GM18499 (cell line): ENCODE results near the gene TEAD1.
"Not testable (repeated sequence)": the region's sequence is repeated elsewhere in the genome, so short reads cannot be mapped to it uniquely, and the experiment has no call there.

ENCODE experiments used
- ATAC-seq: cut with Tn5 transposase; IDR thresholded peaks from one replicate; pipeline ENCODE4 v1.9.1; 2021; ENCODE audit warnings: moderate number of reproducible peaks; ENCODE audit not compliant: insufficient read depth, unreplicated experiment

TEAD1 gene

GRCh38 chr11:12853652-12854296, 179.6 kb downstream of the TEAD1 start:
- no peak for ATAC-seq

GRCh38 chr11:12854297-12854661, 180.1 kb downstream of the TEAD1 start:
- no peak for ATAC-seq

DNA sequence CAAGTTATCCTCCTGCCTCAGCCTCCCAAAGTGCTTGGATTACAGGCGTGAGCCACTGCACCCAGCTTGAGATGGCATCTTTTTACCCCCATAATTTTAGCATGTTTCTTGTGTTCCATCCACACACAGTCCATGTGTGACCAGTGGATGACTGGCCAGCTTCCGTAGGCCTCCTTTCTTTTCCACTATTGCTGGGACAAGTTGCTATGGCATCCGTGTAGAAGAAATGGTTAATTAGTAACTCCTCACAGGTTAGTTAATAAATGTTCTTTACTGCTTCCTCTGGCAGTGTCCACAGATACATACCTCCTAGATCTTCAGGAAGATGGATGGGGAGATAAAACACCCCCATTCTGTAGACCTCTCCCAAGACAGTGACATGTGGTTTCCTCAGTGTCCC, 180.6 kb downstream of the TEAD1 start:
- ATAC-seq, result no peak

DNA sequence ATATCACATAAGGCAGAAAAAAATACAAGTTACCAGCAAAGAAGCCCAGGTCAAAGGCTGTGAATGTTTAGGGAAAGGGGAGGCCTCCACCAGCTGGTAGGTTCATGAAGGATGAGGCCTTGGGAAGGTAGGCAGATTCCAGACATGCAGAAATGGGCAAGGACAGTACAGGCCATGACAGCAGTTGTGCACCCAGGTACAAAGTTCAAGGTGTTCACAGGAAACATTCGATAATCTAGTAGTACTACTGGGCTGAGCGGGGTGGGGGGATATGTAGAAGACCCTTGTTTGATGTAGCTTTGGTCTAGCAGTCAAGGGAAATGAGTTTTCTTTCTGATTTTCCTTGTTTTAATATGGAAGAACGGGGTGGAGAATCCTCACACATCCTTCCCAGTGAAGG, 182.1 kb downstream of the TEAD1 start:
- ATAC-seq, result no peak

DNA sequence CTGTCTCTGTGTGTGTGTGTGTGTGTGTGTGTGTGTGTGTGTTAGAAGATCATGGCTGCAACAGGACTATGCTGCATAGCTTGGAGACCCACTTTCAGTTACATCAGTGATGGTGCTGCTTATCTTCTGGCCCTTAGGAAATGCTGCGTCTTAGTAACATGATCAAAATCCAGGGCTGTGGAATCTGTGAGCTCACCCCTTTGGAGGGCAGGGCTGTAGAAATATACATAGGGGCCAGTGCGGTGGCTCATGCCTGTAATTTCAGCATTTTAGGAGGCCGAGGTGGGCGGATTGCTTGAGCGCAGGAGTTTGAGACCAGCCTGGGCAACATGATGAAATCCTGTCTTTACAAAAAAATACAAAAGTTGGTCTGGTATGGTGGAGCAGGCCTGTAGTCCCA, 183.4 kb downstream of the TEAD1 start:
- no peak for ATAC-seq

DNA sequence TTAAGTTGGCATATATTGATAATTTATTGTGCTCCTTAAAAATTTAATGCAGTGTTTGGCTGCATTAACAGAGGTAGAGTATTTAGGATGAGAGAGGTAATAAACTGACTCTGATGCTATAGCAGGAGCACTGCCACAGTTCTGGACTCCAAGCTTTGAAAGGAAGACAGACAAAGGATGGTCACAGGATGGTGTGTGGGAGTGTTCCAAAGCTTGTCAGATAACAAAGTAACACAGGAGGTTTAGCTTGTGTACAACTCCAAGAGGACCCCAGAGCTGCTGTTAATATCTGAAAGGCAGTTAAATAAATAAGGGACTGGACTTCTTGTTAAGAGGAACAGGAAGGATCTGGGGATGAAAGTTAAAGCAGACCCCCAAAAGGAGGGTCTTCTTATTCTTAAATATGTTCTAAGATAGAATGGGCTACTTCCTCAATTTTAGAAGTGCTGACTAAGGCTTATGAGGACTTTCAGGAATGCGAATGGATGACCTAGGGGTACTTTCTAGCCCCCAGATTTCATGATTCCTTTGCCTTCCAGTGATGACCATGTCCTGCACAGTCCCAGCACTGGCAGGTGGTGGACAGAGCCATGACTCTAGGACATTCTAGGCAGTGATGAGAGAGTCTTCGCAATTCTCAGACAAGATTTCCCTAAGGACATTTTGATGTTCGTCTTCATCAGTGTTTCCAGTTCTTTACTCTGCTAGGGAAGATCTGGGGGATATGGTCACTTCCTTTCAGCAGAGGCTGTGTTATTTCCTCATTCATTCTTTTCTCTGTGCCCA, 185.8 kb downstream of the TEAD1 start:
- ATAC-seq, result no peak

DNA sequence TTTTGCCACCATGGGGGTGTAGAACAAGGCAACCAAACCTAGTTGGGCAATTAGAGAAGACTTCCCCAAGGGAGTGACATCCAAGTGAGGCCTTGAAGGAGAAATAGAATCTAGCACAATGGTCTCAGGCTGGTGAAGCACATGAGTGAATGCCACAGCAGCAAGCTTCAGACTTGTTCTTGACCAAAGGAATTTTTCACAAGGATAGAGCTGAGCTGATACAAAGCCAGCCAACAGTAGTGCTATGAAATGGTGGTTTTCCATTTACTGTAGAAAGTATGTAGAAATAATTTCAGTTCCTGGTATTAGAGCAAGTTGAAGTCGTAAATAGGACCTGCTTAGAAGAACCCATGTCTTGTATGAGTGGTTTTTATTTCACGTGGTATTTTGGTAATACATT, 186.6 kb downstream of the TEAD1 start:
- ATAC-seq, result no peak

- no peak for ATAC-seq
Observed at GRCh38 chr11:12862696-12863469, 188.7 kb downstream of the TEAD1 start.

DNA sequence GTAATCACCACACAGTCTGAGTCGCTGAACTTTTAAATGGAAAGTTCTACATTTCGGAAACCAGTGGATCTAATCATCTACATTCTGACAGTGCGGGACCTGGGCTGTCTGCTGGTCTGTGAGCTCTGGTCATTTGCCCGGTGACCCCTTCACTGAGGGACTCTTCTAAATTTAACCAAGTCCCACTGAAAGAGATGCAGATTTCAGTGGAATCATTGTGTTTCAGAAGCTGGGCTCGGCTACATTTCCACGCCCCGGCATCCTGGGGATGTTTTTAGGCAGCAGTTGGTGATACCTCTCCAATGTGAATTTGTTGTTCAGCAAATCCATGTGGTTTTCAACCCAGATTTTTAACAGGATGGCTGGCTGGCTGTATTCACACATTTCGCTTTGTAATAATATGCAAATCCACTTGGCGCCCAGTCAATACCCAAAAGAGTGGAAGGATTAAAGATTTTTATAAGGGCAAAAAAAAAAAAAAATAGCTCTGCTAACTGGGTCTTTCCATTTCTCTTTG, 189.4 kb downstream of the TEAD1 start:
- ATAC-seq, result no peak

DNA sequence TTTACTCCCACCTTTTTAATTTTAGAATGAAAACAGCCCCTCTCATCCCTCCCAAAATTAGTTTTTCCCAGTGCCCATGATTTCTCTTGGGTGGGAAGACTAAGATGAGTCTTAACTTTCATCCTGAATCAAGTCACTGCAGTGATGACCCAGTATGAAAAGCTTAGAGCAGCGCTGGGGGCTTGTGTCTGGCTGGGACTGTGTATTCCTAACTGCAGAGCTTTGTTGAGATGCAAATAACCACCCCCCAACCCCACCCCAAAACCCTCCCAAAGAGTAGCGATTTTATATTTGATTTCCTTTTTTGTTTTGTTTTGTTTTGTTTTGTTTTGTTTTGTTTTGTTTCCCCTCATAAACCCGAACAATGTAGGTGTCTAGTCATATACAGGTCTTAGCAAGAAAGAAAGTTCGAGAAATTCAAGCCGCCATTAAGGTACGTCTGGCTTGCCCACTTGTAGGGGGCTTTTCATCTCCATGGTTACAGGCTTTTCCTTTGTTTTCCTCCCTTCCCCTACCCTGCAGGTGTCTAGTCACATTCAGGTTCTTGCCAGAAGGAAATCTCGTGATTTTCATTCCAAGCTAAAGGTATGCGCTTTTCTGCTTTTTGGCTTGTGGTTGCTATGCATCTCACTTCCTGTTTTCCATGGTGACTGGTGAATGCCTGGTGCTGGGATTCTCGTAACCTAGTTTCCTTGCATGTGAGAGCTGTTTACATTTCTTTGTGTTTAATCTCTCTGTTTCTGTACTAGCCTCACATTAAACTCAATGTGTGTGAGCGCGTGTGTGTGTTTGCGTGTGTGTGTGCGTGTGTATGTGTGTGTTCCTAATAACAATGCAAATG, 190.3 kb downstream of the TEAD1 start:
- no peak for ATAC-seq

- no peak for ATAC-seq
Observed at GRCh38 chr11:12865863-12866595, 191.8 kb downstream of the TEAD1 start.

DNA sequence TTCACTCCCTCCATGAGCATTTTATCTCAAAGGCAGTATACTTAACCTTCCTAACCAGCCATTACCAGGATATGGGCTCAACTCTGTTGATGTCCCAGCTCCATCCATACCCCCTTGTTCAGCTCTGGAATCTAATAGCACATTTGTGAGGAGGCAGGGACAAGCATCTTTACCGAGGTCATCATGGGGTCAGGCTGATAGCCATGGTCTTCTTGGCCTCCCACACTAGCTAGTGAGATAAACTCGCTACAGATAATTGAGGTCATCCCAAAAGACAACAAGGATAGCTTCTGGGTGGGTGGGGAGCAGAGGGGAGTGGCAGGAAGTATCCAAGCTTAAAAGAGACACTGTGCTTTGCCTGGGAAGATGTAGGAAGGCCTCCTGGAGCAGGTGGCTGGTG, 193.3 kb downstream of the TEAD1 start:
- no peak for ATAC-seq

DNA sequence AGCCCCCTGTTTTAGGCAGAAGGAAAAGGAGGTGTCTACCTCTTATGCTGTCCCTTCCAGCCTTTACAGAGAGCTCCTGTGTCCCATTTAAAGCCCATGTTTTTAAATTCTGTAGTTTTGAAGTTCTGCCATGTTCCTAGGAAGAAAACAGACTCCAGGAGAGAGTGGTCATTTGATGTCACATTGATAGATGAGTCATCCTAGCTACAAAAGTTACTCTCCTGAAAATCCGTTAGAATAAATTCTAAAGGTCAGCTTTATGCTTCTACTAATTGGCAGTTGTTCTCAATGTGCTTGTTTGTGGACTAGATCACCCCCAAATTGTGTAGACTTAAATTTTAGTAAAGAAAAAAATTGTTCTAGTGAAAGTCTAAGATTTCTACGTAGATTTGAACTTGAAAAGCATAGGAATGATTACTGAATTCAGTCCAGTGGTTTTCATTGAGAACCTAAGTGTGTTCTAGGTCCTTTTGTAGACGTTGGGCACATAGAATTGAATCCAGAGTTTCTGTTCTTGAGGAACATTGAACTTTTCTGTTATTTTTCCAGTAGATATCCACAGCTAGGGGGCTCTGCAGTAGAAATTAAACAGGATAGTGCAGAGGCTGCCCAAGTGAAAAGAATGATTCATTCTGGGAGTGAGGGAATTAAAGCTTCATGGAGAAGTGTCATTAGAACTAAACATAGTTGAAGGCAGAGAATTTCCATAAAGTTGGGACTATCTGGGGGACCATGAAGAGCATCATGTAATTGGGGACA, 194.3 kb downstream of the TEAD1 start:
- ATAC-seq, result no peak

DNA sequence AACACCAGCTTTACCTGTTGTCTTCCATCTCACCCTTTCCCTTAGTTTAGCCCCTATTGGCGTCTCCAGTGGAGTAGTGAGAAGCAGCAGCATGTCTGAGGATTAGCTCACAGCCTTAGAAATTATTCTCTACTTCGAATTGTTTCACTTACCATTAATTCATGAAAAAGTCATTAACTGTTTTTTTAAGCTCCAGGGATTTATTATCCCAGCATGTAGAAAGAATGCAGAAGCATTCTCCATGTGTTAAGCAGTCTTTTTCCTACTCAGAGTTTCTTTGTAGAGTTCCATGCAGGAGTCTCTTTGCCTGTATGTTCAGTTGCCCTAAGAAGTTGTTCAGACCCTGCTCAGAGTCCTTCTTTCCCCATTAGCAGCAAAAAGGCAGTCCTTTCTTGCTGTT, 197.0 kb downstream of the TEAD1 start:
- no peak for ATAC-seq

DNA sequence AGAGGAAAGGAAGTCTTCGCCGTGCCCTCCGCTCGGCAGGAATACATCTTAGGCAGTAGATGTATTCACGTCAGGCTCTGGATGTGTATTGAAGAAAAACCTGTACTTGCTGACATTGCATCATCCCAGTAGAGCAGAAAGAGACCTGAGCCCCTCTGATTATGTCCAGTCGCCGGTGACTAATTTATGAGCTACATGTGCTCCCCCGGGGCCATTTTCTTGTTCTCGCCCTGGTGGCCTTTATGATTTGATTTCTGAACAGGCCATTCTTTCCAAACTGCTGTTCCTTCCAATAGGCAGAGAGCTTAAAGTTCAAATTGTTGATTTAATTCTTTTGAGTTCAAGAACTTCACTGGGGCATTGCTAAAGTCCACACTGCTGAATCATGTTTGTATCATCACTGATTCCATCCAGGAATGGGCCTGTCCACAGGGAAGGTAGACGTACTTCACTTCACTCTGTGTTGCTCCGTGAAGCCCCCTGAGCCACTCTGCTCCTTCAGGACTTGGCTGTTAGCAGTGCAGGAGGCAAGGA, 197.6 kb downstream of the TEAD1 start:
- no peak for ATAC-seq

DNA sequence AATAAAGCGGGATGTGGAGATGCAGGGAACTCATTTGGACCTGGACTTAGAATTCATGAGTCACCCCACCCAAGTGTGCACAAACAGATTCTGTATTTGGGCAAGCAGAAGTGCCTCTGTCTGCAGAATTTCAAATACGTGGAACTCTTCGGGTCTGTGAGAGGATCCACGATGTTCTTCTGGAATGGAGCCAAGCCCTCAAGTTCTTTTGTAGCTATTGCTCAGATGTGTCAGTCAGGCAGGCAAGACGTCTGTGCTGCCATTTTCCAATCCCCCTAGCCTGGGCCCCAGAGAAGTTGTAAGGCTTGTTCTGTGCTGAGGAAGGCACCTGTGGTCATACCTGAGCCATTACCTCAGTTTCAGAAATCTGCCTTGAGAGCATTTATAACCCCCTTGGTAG, 202.1 kb downstream of the TEAD1 start:
- no peak for ATAC-seq

GRCh38 chr11:12876988-12877387, 202.8 kb downstream of the TEAD1 start:
- ATAC-seq, result no peak

GRCh38 chr11:12877508-12877907, 203.3 kb downstream of the TEAD1 start:
- ATAC-seq, result not testable (repeated sequence)

- no peak for ATAC-seq
Observed at GRCh38 chr11:12880327-12880726, 206.1 kb downstream of the TEAD1 start.
